Stimulated activated CD8-positive, alpha-beta memory T cell treated with anti-CD3 and anti-CD28 coated beads, Interleukin-7, amount 100 ng/mL, for 48 hours (primary cell): ENCODE results near the gene HS6ST2.
"Not testable (repeated sequence)": the region's sequence is repeated elsewhere in the genome, so short reads cannot be mapped to it uniquely, and the experiment has no call there.

ENCODE experiments used
- DNase-seq, 2 donors: peaks; one replicate each; pipeline ENCODE4 v3.0.0-alpha.2; 2020; ENCODE audit warnings: low read depth in 1 of 2; ENCODE audit errors: extremely low read depth in 1 of 2

Gene HS6ST2

GRCh38 chrX:132945055-132945599, 13.3 kb downstream of the HS6ST2 start:
- not testable (repeated sequence) for DNase-seq

- no peak for DNase-seq
Measured at GRCh38 chrX:132940727-132941327, 17.6 kb downstream of the HS6ST2 start.

DNA sequence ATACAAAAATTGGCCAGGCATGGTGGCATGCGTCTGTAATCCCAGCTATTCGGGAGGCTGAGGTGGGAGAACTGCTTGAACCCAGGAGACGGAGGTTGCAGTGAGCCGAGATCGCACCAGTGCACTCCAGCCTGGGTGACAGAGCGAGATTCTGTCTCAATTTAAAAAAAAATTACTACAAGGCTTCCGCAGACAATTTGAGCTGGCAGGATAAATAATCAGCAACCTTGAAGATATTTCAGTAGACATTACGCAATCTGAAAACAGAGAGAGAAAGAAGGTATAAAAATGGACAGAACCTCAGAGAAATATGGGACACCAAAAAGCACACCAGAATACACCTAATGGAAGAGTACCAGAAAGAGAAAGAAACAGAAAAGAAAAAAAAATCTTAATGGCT, 25.3 kb downstream of the HS6ST2 start:
- DNase-seq = no peak

DNA sequence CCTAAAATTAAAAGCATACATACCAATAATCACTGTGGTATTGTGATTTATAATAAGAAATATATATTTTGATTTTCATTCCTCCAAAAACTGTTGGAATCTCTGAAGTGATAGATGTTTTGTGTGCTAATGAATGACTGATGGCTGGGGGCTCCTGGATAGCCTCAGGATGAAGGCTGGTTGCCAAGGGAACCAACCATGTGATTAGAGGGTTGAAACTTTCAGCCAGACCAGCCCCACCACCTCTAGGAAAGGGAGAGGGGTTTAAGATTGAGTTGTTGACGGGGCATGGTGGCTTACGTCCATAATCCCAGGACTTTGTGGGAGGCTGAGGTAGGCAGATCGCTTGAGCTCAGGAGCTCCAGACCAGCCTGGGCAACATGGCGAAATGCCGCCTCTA, 34.0 kb downstream of the HS6ST2 start:
- DNase-seq = no peak

- DNase-seq = no peak
Measured at GRCh38 chrX:132918523-132918922, 39.9 kb downstream of the HS6ST2 start.

DNA sequence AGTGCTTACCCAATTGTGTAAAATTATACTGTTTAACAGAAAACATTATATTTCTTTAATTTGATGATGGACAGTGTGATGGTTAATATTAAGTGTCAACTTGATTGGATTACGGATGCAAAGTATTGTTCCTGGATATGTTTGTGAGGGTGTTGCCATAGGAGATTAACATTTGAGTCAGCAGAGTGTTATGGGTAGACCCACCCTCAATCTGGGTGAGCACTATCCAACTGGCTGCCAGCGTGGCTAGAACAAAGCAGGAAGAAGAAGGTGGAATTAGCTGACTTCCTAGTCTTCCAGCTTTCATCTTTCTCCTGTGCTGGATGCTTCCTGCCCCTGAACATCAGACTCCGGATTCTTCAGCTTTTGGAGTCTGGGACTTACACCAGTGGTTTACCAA, 42.1 kb downstream of the HS6ST2 start:
- no peak for DNase-seq

DNA sequence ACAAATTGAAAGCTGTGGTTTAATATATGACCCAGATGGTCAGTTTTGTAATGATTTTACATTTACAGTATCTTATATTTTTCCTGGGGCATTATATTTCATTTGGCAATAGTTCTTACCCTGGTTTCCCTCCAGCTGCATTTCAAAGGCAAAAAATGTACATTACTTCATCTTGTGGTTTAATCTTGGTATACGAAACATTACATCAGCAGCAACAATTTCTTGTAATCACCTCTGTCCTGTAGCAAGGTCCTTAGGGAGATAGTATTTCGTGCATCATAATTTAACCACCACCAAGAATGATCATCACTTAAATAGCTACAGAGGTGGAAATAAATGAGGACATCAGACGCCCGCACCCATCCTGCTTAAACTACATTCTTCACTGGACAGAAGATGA, 48.8 kb downstream of the HS6ST2 start:
- no peak for DNase-seq

GRCh38 chrX:132908891-132909290, 49.5 kb downstream of the HS6ST2 start:
- DNase-seq = no peak

- DNase-seq = no peak
Measured at GRCh38 chrX:132900633-132901293, 57.7 kb downstream of the HS6ST2 start.

DNA sequence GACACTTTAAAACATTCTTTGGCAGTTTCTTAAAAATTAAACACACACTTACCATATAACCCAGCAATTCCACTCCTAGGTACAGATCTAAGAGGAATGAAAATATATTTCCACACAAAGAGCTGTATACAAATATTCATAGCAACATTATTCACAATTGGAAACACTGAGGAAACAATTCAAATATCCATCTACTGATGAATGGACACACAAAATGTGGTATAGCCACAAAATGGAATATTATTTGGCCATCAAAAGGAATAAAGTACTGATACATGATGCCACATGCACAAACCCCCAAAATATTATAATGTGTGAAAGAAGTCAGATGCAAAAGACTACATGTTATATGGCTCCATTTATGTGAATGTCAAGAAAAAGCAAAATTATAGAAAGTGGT, 70.9 kb downstream of the HS6ST2 start:
- no peak for DNase-seq

DNA sequence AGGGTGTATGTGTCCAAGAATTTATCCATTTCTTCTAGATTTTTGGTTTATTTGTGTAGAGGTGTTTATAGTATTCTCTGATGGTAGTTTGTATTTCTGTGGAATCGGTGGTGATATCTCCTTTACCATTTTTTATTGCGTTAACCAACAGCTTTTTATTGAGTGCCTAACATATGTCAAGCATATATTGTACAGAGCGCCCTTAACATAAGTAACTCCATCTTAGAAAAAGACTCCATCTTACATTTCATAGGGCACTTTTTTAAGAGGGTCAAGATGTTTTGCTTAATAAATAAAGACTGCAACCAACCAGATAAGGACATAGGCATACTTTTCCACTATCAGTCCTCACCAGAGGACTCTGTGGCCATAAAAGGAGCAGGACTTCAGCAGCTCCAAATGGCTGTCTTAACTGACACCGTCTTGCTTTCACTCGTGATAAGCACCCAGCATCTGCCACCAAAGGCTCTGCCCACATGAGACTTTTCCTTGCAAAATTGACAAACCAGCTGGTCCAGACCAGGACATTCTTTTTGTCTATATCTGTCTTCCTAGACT, 75.0 kb downstream of the HS6ST2 start:
- DNase-seq = no peak

GRCh38 chrX:132880753-132881152, 77.7 kb downstream of the HS6ST2 start:
- not testable (repeated sequence) for DNase-seq

GRCh38 chrX:132877954-132878536, 80.4 kb downstream of the HS6ST2 start:
- no peak for DNase-seq

DNA sequence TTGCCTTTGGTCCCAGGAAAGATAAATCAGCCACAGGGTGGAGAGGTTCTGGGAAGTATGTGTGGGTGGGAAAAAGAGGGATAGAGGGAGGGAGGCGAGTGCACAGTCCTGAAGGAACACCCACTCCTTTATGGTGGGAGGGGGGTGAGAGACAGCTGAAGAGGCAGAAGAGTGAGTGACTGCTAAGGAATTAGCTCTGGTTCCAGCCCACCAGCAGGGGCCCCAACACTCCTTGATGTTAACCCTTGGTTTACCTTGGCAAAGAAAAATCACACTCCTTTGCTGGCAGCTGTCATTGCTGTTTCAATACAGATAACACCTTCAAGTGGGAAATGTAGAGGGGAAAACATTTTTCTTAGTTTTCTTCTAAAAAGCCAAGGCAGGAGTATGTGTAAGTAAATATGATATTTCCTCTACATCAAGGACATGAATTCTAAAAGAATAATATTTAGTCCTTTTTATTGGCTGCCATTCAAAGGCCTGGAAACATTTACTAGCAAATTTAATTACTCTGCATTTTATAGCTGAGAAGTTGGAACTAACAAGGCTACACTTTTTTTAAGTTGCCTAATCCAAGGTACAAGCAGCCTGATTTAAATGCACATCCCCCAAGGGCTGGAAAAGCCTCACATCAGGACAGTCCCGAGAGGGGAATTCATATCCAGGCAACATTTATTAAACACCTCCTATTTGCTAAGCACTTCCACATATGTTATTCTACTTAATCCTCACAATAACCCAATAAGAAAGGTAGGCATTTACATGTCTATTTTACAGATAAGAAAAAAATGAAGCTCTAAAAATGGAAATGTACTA, 81.7 kb downstream of the HS6ST2 start:
- DNase-seq = no peak

DNA sequence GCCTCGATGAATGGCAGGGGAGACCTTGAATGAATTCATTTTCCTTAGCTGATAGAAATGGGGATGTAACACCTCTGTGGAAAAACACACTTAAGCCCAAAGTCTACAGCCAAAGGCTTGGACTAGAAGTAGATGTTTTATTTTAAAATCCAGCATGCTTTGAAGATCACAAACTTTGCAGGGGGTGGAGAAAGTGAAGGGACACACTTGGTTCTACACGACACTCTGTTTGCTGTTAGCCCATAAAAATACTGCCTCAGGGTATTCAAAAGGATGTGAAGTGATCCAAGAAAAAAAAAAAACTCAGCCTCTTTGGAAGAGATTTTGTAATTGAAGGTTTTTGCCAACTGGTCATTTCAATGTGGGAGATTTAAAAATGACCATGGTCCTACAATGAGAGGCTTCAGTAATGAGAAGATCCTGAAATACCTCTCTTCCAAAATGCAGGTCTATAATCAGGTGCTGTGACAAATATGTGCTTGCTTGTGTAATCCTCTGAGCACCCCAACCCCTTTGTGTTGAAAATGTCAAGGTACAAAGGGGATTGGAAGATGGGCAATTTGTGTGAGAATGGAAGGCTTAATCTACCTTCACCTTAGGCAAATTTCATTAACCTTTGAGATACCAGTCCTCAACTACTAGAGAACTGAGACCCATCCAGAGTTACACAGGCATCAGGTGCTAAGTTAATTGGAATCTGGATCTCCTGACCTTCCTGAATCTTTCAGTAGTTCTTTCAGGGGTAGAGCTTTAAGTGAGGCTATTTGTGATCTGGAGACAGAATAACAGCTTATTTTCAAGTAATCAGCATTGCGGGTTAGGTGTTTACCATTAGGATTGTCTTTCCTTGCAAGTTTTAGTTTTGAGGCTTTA, 82.5 kb downstream of the HS6ST2 start:
- DNase-seq = no peak

DNA sequence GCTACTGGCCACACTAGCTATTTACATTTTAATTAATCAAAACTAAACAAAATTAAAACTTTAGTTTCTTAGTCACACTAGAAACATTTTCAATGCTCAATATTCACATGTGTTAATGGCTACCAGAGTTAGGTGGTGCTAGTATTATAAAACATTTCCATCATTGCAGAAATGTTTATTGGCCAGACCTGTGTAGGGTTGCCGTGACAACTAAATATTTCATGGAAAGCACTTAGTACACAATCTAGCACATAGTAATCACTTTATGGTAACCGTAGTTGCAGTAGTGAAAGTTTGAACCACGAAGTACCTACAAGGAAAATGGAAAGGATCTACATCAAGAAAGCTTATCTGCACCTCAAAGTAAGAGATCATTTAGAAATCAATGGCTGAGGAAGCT, 95.9 kb downstream of the HS6ST2 start:
- no peak for DNase-seq

GRCh38 chrX:132861076-132861475, 97.4 kb downstream of the HS6ST2 start:
- DNase-seq = no peak

- no peak for DNase-seq
Measured at GRCh38 chrX:132860200-132860599, 98.2 kb downstream of the HS6ST2 start.

GRCh38 chrX:132858018-132858417, 100.4 kb downstream of the HS6ST2 start:
- DNase-seq = no peak

- DNase-seq = no peak
Measured at GRCh38 chrX:132855780-132856341, 102.6 kb downstream of the HS6ST2 start.
